Measurements from ENCODE around the gene HIP1. TPM values are rescaled to one million over a fixed set of nuclear protein-coding genes. Genes with fewer than 3 reads are reported as not detected.
"Not testable (repeated sequence)": the region's sequence is repeated elsewhere in the genome, so short reads cannot be mapped to it uniquely, and the experiment has no call there.

The HIP1 gene
- polyA plus RNA-seq, 10 donors = 19.1 to 25.9 (median 23.8) TPM

DNA sequence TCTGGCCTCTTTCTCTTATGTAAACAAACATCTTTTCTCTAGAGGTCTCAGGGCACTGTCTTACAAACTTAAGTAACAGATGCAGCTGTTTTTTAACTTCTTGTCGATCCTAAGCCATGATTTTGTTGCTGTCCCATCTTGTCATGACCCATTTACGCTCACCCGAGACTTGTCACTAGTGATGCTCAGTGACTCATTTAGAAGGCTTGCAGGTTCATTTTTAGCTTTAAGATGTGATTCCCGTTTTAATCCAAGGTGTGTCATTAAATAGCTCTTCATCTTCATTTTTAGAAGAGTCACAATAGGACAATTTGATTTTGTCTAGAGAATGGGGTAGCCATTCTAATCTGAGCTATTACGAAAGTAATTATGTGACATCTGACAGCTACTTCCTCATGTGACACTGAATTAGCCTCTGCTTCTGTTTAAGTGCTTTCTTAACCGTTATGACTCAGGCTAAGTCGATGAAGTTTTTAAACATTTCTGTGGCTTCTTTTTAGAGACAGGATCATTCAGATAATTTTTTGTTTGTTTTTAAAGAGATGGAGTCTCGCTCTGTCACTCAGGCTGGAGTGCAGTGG lies 203.9 kb downstream of the HIP1 start:
- peak in 1 of 3 donors; percentile 33 for DNase-seq

DNA sequence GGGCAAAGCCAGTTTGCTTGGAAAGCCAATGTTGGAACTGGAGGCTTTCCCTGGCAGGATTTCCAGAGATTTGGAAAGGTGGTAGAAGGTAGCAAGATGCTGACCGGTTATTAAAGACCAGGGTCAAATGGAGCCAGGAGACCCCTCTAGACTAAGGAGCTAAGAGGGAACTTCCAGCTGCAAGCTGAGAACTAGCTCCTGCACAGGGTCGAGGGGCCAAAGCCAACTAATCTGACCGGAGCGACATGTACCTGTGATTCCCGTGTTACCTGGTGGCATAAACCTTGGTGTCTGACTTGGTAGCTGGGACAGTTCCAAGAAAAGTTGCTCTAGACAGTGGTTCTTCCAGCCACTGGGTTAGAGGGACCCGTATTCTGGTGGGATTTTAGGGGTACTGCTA lies 204.8 kb downstream of the HIP1 start:
- DNase-seq = no peak

DNA sequence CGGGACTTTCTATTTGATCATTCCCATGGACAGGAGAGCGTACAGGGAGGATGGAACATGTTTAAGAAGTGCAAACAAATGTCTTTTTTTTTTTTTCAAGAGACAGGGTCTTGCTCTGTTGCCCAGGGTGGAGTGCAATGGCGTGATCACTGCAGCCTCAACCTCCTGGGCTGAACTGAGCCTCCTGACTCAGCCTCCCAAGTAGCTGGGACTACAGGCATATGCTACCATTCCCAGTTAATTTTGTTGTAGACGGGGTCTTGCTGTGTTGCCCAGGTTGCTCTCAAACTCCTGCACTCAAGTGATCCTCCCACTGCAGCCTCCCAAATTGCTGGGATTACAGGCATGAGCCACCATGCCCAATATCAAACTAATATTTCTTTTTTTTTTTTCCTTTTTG lies 206.1 kb downstream of the HIP1 start:
- DNase-seq = no peak

DNA sequence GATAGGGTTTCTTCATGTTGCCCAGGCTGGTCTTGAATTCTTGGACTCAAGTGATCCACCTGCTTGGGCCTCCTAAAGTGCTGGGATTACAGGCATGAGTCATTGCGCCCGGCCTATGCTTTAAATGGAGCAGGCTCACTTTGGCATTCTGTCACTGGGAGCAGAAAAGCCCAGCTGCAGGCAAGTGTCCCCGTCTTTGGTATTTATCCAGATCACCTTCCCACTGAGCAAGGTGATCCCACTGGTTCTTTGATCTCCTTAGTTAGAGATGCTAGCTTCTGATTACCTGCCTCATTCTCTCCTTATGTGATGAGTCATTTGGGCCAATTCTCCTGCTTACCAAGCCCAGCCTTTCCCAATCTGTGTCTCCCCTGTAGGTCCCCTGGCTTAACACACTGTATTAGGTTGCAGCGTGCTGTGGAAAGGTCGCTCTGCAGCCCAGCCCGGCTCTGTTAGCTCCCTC lies 207.4 kb downstream of the HIP1 start:
- DNase-seq = peak; percentile 13 to 23 (median 19)

DNA sequence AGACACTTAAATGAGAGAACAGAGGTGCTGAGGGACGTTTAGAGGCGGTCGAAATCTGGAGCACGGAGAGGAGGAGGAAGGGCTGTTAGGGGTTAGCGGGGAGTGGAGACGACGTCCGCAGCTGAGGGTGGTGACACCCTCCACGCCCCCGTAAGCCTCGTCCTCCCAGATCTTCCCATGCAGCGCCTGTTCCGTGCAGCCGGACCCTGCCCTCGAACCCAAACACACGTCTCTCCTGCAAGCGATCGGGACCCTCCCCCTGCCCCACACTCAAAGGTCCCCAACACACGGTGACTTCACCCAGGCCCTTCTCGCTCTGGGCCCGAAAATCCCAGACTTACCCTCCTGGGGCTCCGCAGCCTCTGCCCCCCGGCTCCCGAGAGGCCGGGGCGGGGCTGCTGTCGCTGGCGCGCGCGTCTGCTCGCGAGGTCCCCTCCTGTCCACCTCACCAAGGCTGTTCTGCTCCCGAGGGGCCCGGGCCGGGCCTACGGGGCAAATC lies 211.5 kb downstream of the HIP1 start:
- DNase-seq = peak in 1 of 3 donors; percentile 40

DNA sequence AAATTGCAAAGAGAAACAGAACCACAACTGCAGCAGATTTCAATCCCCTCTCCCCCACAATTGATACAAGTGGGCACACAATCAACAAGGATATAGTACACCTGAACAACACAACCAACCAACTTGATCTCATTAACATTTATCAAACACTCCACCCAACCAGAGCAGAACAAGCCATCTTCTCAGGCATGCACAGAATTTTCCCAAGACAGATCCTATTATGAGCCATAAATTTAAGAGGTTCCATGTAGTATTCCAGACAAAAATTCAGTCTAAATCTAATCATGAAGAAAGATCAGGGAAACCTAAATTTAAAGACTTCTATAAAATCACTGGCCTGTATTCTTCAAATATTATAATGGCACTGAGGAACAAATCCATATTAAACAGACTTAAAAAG lies 217.0 kb downstream of the HIP1 start:
- DNase-seq = not testable (repeated sequence)

DNA sequence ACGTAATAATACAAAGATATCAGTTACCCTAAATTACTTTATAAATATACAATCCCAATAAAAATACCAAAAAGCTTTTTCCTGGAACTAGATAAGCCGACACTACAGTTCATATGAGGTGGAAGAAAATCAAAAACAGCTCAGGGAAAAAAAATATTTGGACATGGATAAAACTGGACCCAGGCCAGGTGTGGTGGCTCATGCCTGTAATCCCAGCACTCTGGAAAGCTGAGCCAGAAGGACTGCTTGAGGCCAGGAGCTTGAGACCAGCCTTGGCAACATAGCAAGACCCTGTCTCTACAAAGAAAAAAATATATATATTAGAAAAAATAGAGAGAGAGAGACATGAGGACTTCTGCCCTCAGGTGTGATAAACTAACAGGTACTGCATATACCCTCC lies 219.9 kb downstream of the HIP1 start:
- not testable (repeated sequence) for DNase-seq

DNA sequence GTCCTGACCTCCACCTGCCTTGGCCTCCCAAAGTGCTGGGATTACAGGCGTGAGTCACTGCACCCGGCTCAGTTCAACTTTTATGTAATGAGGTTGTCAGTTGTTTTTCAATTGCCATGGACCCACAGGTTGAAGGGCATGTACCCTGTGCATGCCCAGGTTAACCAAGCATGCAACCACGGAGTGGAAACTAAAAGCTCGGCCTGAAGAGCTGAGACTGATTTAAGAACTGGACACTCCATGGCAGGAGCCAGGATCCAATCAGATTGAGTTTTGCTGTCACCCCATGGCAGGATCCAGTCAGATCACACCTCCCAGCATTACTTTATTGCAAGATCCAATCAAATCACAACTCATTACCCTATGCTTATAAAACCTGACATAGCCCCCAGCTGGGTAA lies 229.7 kb downstream of the HIP1 start:
- not testable (repeated sequence) for DNase-seq

DNA sequence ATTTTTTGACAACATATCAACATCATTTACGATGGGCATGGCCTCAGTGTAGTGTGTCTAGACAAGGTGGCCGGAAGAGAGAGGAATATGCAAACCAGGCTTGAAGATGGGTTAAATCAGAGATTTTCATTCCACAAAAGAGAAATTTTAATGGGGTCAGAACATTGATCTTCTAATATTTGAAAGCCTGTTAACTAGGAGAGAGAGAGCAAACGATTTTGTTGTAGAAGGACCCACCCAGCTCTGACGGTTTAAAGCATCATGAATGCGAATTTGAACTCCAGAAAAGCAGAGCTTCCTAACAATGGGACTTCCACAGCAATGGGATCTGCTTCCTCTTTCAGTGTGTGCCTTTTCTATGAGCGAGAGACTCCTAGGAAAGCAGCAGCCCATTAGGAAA lies 246.7 kb downstream of the HIP1 start, which contains the start of gene SPDYE5:
Gene SPDYE5 (plus strand): TSS at position 301 of the 400 bp plus-strand sequence. CDS start 1,728 bp downstream, outside the sequence.
- DNase-seq = not testable (repeated sequence)

DNA sequence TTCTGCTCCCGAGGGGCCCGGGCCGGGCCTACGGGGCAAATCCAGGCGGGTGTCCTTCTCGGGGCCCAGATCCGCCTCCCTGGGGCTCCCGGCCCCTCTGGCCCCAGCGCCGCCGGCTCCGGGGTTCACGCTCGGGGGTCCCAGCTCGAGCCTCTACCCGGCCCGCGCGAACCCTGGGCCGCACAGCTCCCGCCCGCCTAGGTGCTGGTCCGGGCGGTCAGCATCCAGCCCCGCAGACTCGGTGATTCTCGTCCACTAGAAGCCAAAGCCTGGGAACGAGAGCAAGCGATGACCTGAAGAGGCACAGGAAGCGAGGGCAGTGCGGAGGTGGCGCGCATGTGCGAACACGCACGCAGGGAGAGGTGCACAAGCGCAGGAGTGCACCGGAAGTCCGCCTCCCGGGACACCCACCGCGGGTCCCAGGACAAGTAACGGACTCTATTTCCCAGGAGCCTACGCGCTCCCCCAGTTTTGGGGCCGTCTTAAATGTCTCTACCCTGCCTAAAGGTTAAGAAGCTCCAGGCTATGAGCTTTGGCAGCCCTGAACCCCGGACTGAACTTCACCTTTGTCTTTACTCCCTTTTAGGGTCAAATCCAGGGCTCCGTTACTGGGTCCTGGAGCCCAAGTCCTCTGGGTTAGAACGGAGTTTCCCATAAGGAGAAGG lies 252.6 kb downstream of the HIP1 start, which contains the start of gene POM121C:
Gene POM121C (minus strand): TSS at position 321 of the 665 bp plus-strand sequence. CDS start 44,803 bp downstream, outside the sequence.
- DNase-seq = peak; percentile 88 to 95 (median 92)

DNA sequence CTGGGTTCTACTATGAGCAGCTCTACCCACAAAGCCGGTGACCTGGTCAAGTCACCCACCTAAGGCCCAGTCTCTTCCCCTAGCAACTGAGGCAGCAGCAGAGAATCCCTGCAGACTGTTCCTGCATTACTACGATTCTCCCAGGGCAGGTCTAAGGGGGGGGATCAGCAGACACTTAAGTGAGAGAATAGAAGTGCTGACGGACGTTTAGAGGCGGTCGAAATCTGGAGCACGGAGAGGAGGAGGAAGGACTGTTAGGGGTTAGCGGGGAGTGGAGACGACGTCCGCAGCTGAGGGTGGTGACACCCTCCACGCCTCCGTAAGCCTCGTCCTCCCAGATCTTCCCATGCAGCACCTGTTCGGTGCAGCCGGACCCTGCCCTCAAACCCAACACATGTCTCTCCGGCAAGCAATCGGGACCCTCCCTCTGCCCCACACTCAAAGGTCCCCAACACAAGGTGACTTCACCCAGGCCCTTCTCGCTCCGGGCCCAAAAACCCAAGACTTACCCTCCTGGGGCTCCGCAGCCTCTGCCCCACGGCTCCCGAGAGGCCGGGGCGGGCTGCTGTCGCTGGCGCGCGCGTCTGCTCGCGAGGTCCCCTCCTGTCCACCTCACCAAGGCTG lies 253.3 kb downstream of the HIP1 start:
- peak in 2 of 3 donors; percentile 9 to 45 for DNase-seq

Other genes starting within 250 kb of the HIP1 start
- gene SPDYE5, start 246.6 kb downstream of the HIP1 start, polyA plus RNA-seq (ENCODE audit: insufficient read length in 10 of 10) = 1 to 10 TPM; 1.1 to 4.4 (median 1.8) TPM
- 1 to 10 TPM in 2 of 10 donors, under 1 TPM in 8; 0.51 to 1.7 (median 0.79) TPM for gene CCL26, start 33.3 kb upstream of the HIP1 start, polyA plus RNA-seq (ENCODE audit: insufficient read length in 10 of 10)
- gene CCL24, start 74.9 kb upstream of the HIP1 start, polyA plus RNA-seq (ENCODE audit: insufficient read length in 10 of 10) = 1 to 10 TPM in 1 of 10 donors, under 1 TPM in 3, not detected in 6; 0.35 to 1.0 (median 0.67) TPM
- 10 to 100 TPM; 15.2 to 29.3 (median 20.8) TPM for gene RHBDD2, start 140.1 kb upstream of the HIP1 start, polyA plus RNA-seq (ENCODE audit: insufficient read length in 10 of 10)
- gene POR, start 176.2 kb upstream of the HIP1 start, polyA plus RNA-seq (ENCODE audit: insufficient read length in 10 of 10) = 10 to 100 TPM; 27.6 to 46.0 (median 31.5) TPM

Data from muscle of back (tissue), 11 donors.